HG03060 (cell line): ENCODE results near the gene CCDC63.

ENCODE experiments used
- ATAC-seq: cut with Tn5 transposase; IDR thresholded peaks from one replicate; pipeline ENCODE4 v1.9.1; 2021; ENCODE audit warnings: low read depth, moderate number of reproducible peaks; ENCODE audit not compliant: unreplicated experiment

The CCDC63 gene

GRCh38 chr12:110920324-110920910 lies 73.6 kb downstream of the CCDC63 start, which contains the start of gene MYL2:
TSS of gene MYL2 (minus strand) at chr12:110920579. CDS start at chr12:110920529, 50 bp downstream.
- no peak for ATAC-seq

GRCh38 chr12:110921262-110921661 lies 74.5 kb downstream of the CCDC63 start:
- no peak for ATAC-seq

- ATAC-seq: no peak
Observed at GRCh38 chr12:110922652-110923051, 75.9 kb downstream of the CCDC63 start.

GRCh38 chr12:110923192-110923591 lies 76.4 kb downstream of the CCDC63 start:
- ATAC-seq: no peak

GRCh38 chr12:110923692-110924334 lies 77.0 kb downstream of the CCDC63 start:
- no peak for ATAC-seq

GRCh38 chr12:110927546-110927945 lies 80.8 kb downstream of the CCDC63 start:
- no peak for ATAC-seq

- ATAC-seq: no peak
Observed at GRCh38 chr12:110928700-110929099, 81.9 kb downstream of the CCDC63 start.

- ATAC-seq: no peak
Observed at GRCh38 chr12:110929818-110930217, 83.0 kb downstream of the CCDC63 start.

- no peak for ATAC-seq
Observed at GRCh38 chr12:110930348-110931314, 83.8 kb downstream of the CCDC63 start.

GRCh38 chr12:110931315-110931728 lies 84.5 kb downstream of the CCDC63 start:
- ATAC-seq: no peak

- no peak for ATAC-seq
Observed at GRCh38 chr12:110932046-110932445, 85.3 kb downstream of the CCDC63 start.

- no peak for ATAC-seq
Observed at GRCh38 chr12:110933326-110933974, 86.7 kb downstream of the CCDC63 start.

GRCh38 chr12:110934093-110934852 lies 87.5 kb downstream of the CCDC63 start:
- ATAC-seq: no peak

- no peak for ATAC-seq
Observed at GRCh38 chr12:110935588-110935987, 88.8 kb downstream of the CCDC63 start.

GRCh38 chr12:110936367-110937103 lies 89.7 kb downstream of the CCDC63 start:
- no peak for ATAC-seq

- no peak for ATAC-seq
Observed at GRCh38 chr12:110937104-110937641, 90.4 kb downstream of the CCDC63 start.

- no peak for ATAC-seq
Observed at GRCh38 chr12:110940296-110940695, 93.5 kb downstream of the CCDC63 start.

- no peak for ATAC-seq
Observed at GRCh38 chr12:110940933-110941332, 94.1 kb downstream of the CCDC63 start.

- no peak for ATAC-seq
Observed at GRCh38 chr12:110941391-110941790, 94.6 kb downstream of the CCDC63 start.
